Nephron (organoid): ENCODE measurements around the gene FOXN4.

ENCODE experiments used
- H3K27ac Mint-ChIP-seq, 3 experiments: 2 replicates each; pipeline ENCODE4 v1.8.0; 2020; ENCODE audit warnings: mixed read lengths in 3 of 3, mild to moderate bottlenecking in 2 of 3, moderate library complexity in 1 of 3
- H3K27me3 Mint-ChIP-seq: 2 replicates; pipeline ENCODE4 v1.8.0; 2021; ENCODE audit warnings: low read depth, mild to moderate bottlenecking, moderate library complexity, mixed read lengths
- H3K36me3 Mint-ChIP-seq: 2 replicates; pipeline ENCODE4 v1.8.0; 2020; ENCODE audit warnings: low read depth, mixed read lengths
- H3K4me1 Mint-ChIP-seq: 2 replicates; pipeline ENCODE4 v1.8.0; 2020; ENCODE audit warnings: mixed read lengths
- H3K4me3 Mint-ChIP-seq, 3 experiments: 2 replicates each; pipeline ENCODE4 v1.8.0; 2020; ENCODE audit warnings: mild to moderate bottlenecking in 3 of 3, mixed read lengths in 3 of 3, moderate library complexity in 2 of 3
- H3K9me3 Mint-ChIP-seq: 2 replicates; pipeline ENCODE4 v1.8.0; 2020; ENCODE audit warnings: mixed read lengths
- TF ChIP-seq, protein P1 (sequence below), 3 experiments: fragments of 200-600 bp; sonication (generic); IDR thresholded peaks; one replicate each; pipeline ENCODE4 v1.5.0; 2021; ENCODE audit warnings: antibody characterized with exemption in 3 of 3; ENCODE audit not compliant: unreplicated experiment in 3 of 3

The FOXN4 gene

GRCh38 chr12:109310247-109311125, 1.4 kb upstream of the FOXN4 start:
- no peak overlapping the region for H3K27ac Mint-ChIP-seq
- peak overlapping the region; percentile 82 to 87 (median 85) for H3K4me3 Mint-ChIP-seq
- H3K9me3 Mint-ChIP-seq: no peaks in the 10 kb centered on the region
- no peaks in the 10 kb centered on the region for H3K36me3 Mint-ChIP-seq
- peaks cover 89% of the 10 kb centered on the region for H3K27me3 Mint-ChIP-seq
- H3K4me1 Mint-ChIP-seq: peaks cover 8% of the 10 kb centered on the region
- TF ChIP-seq, protein P1, sequence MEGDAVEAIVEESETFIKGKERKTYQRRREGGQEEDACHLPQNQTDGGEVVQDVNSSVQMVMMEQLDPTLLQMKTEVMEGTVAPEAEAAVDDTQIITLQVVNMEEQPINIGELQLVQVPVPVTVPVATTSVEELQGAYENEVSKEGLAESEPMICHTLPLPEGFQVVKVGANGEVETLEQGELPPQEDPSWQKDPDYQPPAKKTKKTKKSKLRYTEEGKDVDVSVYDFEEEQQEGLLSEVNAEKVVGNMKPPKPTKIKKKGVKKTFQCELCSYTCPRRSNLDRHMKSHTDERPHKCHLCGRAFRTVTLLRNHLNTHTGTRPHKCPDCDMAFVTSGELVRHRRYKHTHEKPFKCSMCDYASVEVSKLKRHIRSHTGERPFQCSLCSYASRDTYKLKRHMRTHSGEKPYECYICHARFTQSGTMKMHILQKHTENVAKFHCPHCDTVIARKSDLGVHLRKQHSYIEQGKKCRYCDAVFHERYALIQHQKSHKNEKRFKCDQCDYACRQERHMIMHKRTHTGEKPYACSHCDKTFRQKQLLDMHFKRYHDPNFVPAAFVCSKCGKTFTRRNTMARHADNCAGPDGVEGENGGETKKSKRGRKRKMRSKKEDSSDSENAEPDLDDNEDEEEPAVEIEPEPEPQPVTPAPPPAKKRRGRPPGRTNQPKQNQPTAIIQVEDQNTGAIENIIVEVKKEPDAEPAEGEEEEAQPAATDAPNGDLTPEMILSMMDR (IDR thresholded peaks at IDR 0.05; ENCODE audit: unreplicated experiment in 3 of 3): no peak

DNA sequence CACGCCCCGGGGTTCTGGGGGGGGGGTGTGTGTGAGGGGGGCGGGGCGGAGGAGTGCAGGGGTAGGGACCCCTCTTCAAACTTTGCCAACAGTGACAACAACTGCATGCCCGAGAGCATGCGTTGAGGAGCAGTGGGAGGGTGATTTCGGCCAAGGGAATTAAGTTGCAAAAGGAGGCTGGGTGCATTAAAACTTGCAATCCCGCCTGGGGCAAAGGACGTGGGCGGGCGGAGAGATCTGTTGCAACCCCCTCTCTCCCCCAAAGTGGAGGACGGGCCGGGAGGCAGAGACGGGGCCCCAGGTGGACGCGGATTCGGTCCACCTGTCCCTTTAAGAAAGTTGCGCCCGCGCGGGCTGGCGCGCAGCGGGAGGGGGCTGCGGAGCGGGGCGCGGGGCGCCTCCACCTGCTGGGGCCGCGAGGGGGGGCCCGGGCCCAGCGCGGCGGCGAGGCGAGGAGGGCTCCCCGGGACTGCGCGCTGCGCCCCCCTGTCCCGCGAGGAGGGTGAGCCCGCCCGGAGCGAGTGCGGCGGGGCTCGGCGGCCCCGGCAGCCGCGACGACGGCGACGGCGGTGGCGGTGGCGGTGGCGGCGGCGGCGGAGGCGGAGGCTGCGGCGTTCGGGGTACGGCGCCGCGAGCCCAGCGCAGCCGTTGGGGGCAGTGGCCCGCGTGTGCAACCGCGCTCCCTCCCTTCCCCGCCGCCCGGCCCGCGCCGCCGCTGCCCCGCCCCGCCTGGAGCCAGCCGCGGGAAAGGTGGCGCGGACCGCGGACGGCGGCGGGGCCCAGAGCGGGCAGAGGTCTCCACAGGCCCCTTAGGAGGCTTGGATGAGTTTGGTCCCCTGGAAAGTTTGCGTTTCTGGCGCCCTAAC, 530 bp upstream of the FOXN4 start:
- no peaks in the 10 kb centered on the region for H3K36me3 Mint-ChIP-seq
- TF ChIP-seq, protein P1 (IDR thresholded peaks at IDR 0.05; ENCODE audit: unreplicated experiment in 3 of 3): no peak
- no peaks in the 10 kb centered on the region for H3K9me3 Mint-ChIP-seq
- peaks cover 8% of the 10 kb centered on the region for H3K4me1 Mint-ChIP-seq
- H3K27me3 Mint-ChIP-seq: peaks cover 89% of the 10 kb centered on the region
- no peak overlapping the region for H3K27ac Mint-ChIP-seq
- H3K4me3 Mint-ChIP-seq: peak overlapping the region; percentile 93 to 94 (median 94)

DNA sequence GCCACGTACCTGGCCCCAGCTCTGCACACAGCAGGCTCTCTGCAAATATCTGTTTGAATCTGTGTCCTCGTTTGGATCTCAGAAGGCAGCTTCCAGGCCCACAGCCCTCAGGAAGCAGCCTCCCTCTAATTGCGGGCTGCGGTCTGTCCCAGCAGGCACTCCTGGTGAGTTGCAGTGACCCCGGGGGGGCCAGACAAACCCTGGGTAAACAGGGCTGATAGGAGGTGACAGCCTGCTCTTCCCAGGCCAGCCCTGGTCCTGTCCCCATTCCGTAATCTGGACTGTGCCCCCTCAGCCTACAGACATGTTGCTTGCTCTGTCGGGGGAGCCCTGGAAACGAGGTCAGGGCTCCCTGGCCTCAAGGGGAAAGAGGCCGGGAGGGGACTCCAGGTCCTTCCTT, 2.0 kb downstream of the FOXN4 start:
- TF ChIP-seq, protein P1 (IDR thresholded peaks at IDR 0.05; ENCODE audit: unreplicated experiment in 3 of 3): no peak
- no peak overlapping the region for H3K4me3 Mint-ChIP-seq
- H3K9me3 Mint-ChIP-seq: no peaks in the 10 kb centered on the region
- H3K36me3 Mint-ChIP-seq: no peaks in the 10 kb centered on the region
- H3K27me3 Mint-ChIP-seq: peaks cover 93% of the 10 kb centered on the region
- no peak overlapping the region for H3K27ac Mint-ChIP-seq
- peaks cover 8% of the 10 kb centered on the region for H3K4me1 Mint-ChIP-seq

DNA sequence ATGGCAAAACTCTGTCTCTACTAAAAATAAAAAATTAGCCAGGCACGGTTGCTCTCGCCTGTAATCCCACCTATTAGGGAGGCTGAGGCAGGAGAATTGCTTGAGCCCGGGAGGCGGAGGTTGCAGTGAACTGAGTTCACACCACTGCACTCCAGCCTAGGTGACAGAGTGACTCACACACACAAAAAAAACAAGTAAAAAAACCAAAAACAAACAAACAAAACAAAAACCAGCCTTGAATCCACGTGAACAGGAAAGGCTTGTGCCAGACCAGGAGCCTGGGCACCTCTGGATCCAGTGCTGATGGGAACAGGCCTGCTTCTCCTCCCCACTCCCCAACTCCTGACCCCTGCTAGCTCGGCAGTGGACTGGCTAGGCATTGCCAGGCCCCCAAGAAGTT, 3.5 kb downstream of the FOXN4 start:
- Mint-ChIP-seq H3K27me3 (peaks cover 88% of the 10 kb centered on the region), H3K4me3 (no peak overlapping the region), H3K9me3 (no peaks in the 10 kb centered on the region), H3K27ac (no peak overlapping the region), H3K36me3 (no peaks in the 10 kb centered on the region), H3K4me1 (peaks cover 4% of the 10 kb centered on the region)
- TF ChIP-seq, protein P1 (IDR thresholded peaks at IDR 0.05; ENCODE audit: unreplicated experiment in 3 of 3): no peak

DNA sequence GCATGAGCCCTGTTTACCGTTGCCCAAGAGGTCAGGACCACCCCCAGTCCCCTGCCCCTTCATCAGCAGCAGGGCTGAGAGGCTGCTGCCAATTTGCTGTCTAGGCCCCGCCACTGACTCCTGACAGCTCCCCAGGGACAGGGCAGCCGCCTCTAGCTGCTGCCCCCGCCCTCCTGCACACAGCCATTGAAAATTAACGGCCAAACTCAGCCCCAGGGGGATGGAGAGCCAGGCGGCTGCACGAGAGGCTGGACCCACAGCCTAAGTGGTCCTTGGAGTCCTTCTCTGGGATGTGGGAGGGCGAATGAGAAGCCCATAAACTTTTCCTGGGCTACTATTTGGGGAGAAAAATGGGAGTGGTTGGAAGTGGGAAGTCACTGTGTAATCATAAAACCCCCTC, 4.6 kb downstream of the FOXN4 start:
- Mint-ChIP-seq H3K27me3 (peaks cover 88% of the 10 kb centered on the region), H3K4me3 (no peak overlapping the region), H3K27ac (no peak overlapping the region), H3K4me1 (no peaks in the 10 kb centered on the region), H3K36me3 (no peaks in the 10 kb centered on the region), H3K9me3 (no peaks in the 10 kb centered on the region)
- TF ChIP-seq, protein P1 (IDR thresholded peaks at IDR 0.05; ENCODE audit: unreplicated experiment in 3 of 3): no peak
